Nephron (organoid): ENCODE measurements around the gene TUFT1.
"Not testable (repeated sequence)": the region's sequence is repeated elsewhere in the genome, so short reads cannot be mapped to it uniquely, and the experiment has no call there.

Source experiments
- H3K27ac Mint-ChIP-seq, 3 experiments: 2 replicates each; pipeline ENCODE4 v1.8.0; 2020; ENCODE audit warnings: mixed read lengths in 3 of 3, mild to moderate bottlenecking in 2 of 3, moderate library complexity in 1 of 3
- H3K27me3 Mint-ChIP-seq: 2 replicates; pipeline ENCODE4 v1.8.0; 2021; ENCODE audit warnings: low read depth, mild to moderate bottlenecking, moderate library complexity, mixed read lengths
- H3K36me3 Mint-ChIP-seq: 2 replicates; pipeline ENCODE4 v1.8.0; 2020; ENCODE audit warnings: low read depth, mixed read lengths
- H3K4me1 Mint-ChIP-seq: 2 replicates; pipeline ENCODE4 v1.8.0; 2020; ENCODE audit warnings: mixed read lengths
- H3K4me3 Mint-ChIP-seq, 3 experiments: 2 replicates each; pipeline ENCODE4 v1.8.0; 2020; ENCODE audit warnings: mild to moderate bottlenecking in 3 of 3, mixed read lengths in 3 of 3, moderate library complexity in 2 of 3
- H3K9me3 Mint-ChIP-seq: 2 replicates; pipeline ENCODE4 v1.8.0; 2020; ENCODE audit warnings: mixed read lengths
- TF ChIP-seq, protein P1 (sequence below), 3 experiments: fragments of 200-600 bp; sonication (generic); IDR thresholded peaks; one replicate each; pipeline ENCODE4 v1.5.0; 2021; ENCODE audit warnings: antibody characterized with exemption in 3 of 3; ENCODE audit not compliant: unreplicated experiment in 3 of 3

TUFT1 gene

DNA sequence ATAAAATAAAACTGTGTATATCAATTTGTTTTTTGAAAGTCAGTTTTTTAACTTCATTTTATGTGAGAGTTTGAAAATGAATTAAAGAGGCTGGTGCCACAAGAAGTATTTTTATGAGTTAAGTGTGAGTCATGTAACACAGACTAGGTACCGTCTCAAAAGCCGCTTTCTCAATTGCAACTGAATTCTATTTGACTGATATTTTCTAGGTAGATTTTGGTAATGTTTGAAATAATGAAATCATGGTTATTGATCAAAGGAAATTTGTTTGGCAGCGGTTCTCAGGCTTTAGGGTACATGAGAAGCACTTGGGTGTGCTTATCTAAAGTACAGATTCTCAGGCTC lies 76.4 kb downstream of the TUFT1 start:
- Mint-ChIP-seq H3K4me3 (no peak overlapping the region), H3K27ac (no peak overlapping the region), H3K36me3 (peaks cover 10% of the 10 kb centered on the region), H3K9me3 (no peaks in the 10 kb centered on the region), H3K4me1 (peaks cover 33% of the 10 kb centered on the region), H3K27me3 (no peaks in the 10 kb centered on the region)
- TF ChIP-seq, protein P1, sequence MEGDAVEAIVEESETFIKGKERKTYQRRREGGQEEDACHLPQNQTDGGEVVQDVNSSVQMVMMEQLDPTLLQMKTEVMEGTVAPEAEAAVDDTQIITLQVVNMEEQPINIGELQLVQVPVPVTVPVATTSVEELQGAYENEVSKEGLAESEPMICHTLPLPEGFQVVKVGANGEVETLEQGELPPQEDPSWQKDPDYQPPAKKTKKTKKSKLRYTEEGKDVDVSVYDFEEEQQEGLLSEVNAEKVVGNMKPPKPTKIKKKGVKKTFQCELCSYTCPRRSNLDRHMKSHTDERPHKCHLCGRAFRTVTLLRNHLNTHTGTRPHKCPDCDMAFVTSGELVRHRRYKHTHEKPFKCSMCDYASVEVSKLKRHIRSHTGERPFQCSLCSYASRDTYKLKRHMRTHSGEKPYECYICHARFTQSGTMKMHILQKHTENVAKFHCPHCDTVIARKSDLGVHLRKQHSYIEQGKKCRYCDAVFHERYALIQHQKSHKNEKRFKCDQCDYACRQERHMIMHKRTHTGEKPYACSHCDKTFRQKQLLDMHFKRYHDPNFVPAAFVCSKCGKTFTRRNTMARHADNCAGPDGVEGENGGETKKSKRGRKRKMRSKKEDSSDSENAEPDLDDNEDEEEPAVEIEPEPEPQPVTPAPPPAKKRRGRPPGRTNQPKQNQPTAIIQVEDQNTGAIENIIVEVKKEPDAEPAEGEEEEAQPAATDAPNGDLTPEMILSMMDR (IDR thresholded peaks at IDR 0.05; ENCODE audit: unreplicated experiment in 3 of 3): no peak

DNA sequence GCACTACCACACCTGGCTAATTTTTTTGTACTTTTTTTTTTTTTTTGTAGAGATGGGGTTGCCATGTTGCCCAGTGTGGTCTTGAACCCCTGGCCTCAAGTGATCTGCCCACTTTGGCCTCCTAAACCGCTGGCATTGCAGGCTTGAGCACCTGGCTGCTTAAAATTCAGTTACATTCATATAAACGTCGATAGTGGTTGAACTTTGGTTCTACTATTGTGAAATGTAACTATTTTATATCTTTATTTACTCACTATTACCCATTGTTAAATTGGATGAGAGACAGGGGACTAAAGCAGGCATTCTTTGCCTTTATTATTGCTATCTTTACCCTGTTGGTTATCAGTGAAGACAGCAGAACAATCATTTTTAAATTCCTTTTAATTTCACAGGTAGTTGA lies 77.9 kb downstream of the TUFT1 start:
- TF ChIP-seq, protein P1 (IDR thresholded peaks at IDR 0.05; ENCODE audit: unreplicated experiment in 3 of 3): no peak
- no peak overlapping the region for H3K4me3 Mint-ChIP-seq
- H3K27me3 Mint-ChIP-seq: no peaks in the 10 kb centered on the region
- peaks cover 38% of the 10 kb centered on the region for H3K4me1 Mint-ChIP-seq
- peaks cover 10% of the 10 kb centered on the region for H3K36me3 Mint-ChIP-seq
- H3K9me3 Mint-ChIP-seq: no peaks in the 10 kb centered on the region
- no peak overlapping the region for H3K27ac Mint-ChIP-seq

DNA sequence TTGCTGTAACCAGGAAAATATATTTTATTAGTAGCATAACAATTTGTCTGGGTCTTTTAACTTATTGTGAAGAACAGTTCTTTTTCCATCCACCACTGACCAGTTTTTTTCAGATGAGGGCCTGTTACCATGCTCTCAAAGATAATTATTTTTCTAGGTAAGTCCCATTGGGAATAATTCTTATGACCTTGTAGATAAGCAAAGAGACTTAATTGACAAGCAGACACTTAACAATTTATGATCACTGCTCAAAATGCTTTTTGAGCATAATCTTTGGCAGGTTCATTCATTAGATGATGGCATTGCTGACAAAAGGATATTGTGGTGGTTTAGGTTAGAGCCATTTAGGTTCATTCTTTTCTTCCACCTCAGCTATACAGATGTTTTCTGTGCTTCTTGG lies 78.4 kb downstream of the TUFT1 start:
- TF ChIP-seq, protein P1 (IDR thresholded peaks at IDR 0.05; ENCODE audit: unreplicated experiment in 3 of 3): no peak
- peak overlapping the region in 1 of 3 experiments; percentile 8 for H3K4me3 Mint-ChIP-seq
- no peaks in the 10 kb centered on the region for H3K9me3 Mint-ChIP-seq
- H3K4me1 Mint-ChIP-seq: peaks cover 36% of the 10 kb centered on the region
- peaks cover 10% of the 10 kb centered on the region for H3K36me3 Mint-ChIP-seq
- H3K27ac Mint-ChIP-seq: no peak overlapping the region
- H3K27me3 Mint-ChIP-seq: no peaks in the 10 kb centered on the region

DNA sequence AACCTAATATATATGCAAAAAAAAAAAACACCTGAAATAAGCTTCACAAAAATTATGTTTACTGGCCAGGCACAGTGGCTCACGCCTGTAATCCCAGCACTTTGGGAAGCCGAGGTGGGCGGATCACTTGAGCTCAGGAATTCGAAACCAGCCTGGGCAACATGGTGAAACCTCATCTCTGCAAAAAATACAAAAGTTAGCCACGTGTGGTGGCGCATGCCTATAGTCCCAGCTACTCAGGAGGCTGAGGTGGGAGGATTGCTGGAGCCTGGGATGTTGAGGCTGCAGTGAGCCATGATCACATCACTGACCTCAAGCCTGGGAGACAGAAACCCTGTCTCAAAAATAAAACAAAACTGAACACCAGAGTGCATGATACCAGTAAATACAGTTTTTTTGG lies 78.9 kb downstream of the TUFT1 start:
- not testable (repeated sequence) for H3K9me3 Mint-ChIP-seq, H3K27ac Mint-ChIP-seq, H3K4me3 Mint-ChIP-seq, H3K27me3 Mint-ChIP-seq
- H3K4me1 Mint-ChIP-seq: peaks cover 31% of the 10 kb centered on the region
- H3K36me3 Mint-ChIP-seq: peaks cover 10% of the 10 kb centered on the region

DNA sequence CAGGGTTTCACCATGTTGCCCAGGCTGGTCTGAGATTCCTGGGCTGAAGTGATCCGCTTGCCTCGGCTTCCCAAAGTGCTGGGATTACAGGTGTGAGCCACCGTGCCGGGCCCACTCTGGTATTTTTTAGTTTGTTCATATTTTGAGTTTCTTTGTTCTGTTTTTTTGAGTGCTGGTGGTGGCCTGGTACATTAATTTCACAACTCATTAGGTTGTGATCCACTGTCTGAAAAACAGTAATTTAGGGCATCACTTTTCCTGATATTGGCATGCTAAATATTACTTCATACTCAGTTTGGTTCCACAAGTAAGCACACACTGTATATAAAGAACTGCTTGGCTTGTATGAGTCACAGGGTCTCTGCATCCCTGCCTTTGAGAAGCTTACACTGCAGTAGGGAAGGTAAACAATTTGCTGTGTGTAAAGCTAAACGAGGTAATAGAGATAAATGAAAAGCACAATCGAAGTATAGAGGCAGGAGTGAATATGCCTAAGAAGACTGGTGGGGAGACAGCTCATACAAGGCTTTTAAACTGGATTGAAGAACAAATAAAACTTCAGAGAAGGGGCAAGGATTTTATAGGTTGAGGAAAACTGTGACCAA lies 79.5 kb downstream of the TUFT1 start:
- peak overlapping the region in 1 of 3 experiments; percentile 27 for H3K4me3 Mint-ChIP-seq
- peaks cover 29% of the 10 kb centered on the region for H3K4me1 Mint-ChIP-seq
- TF ChIP-seq, protein P1 (IDR thresholded peaks at IDR 0.05; ENCODE audit: unreplicated experiment in 3 of 3): no peak
- no peaks in the 10 kb centered on the region for H3K9me3 Mint-ChIP-seq
- no peaks in the 10 kb centered on the region for H3K27me3 Mint-ChIP-seq
- peak overlapping the region; percentile 45 to 76 (median 75) for H3K27ac Mint-ChIP-seq
- peaks cover 10% of the 10 kb centered on the region for H3K36me3 Mint-ChIP-seq

DNA sequence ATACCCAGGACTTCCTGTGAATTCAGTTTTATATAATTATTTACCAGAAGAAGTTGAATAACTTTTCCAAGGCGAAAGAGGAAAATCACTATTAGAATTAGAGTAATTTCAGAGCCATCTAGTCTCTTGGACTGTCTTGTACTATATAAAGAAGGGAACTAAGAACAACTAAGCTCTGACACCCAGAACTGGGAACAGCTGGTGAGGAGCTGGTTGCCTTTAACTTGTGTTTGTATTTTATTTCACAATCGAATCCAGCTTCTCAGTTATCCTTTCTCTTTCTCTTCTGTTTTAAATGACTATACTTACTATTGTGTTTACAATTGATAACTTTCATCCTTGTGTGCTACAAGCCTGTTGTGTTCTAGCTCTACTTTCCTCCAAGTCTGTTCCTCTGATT lies 80.2 kb downstream of the TUFT1 start:
- H3K36me3 Mint-ChIP-seq: peaks cover 14% of the 10 kb centered on the region
- H3K9me3 Mint-ChIP-seq: no peaks in the 10 kb centered on the region
- no peaks in the 10 kb centered on the region for H3K27me3 Mint-ChIP-seq
- peak overlapping the region in 1 of 3 experiments; percentile 26 for H3K4me3 Mint-ChIP-seq
- TF ChIP-seq, protein P1 (IDR thresholded peaks at IDR 0.05; ENCODE audit: unreplicated experiment in 3 of 3): no peak
- peak overlapping the region; percentile 45 to 98 (median 90) for H3K27ac Mint-ChIP-seq
- peaks cover 26% of the 10 kb centered on the region for H3K4me1 Mint-ChIP-seq
